ACHN (cell line): ENCODE data around the gene PELI2.

Source experiments
- DNase-seq: peaks from one replicate; pipeline ENCODE4 v3.0.0-alpha.2; 2015
- in situ Hi-C: cut with HindIII; loops from 2 replicates; pipeline ENCODE4 v1.10.0; 2017; ENCODE audit warnings: low sequenced_read_pairs, low pct_ligation_motif_present, low pct_unique_long_range_greater_than_20kb

The PELI2 gene

GRCh38 chr14:56115976-56116893 is 2.0 kb upstream of the PELI2 start:
- in situ Hi-C loops, result no loop called here
- no peak for DNase-seq

- in situ Hi-C loops, result no loop called here
- DNase-seq, result no peak
Observed at GRCh38 chr14:56118611-56119181, 485 bp downstream of the PELI2 start.

GRCh38 chr14:56119201-56119981 is 1.2 kb downstream of the PELI2 start:
- in situ Hi-C loops, result no loop called here
- DNase-seq, result no peak

GRCh38 chr14:56120091-56120691 is 2.0 kb downstream of the PELI2 start:
- in situ Hi-C loops, result no loop called here
- no peak for DNase-seq

- no peak for DNase-seq
- in situ Hi-C loops, result no loop called here
Observed at GRCh38 chr14:56121816-56122215, 3.6 kb downstream of the PELI2 start.

- in situ Hi-C loops, result no loop called here
Observed at GRCh38 chr14:56122301-56122700, 4.1 kb downstream of the PELI2 start.

GRCh38 chr14:56124327-56124726 is 6.1 kb downstream of the PELI2 start:
- in situ Hi-C loops, result no loop called here
- DNase-seq, result no peak

More at GRCh38 chr14:56122301-56122700, 4.1 kb downstream of the PELI2 start:
- DNase-seq, result no peak

- in situ Hi-C loops, result no loop called here
- no peak for DNase-seq
Observed at GRCh38 chr14:56125772-56126636, 7.8 kb downstream of the PELI2 start.

GRCh38 chr14:56126637-56126913 is 8.4 kb downstream of the PELI2 start:
- no peak for DNase-seq
- in situ Hi-C loops, result no loop called here

GRCh38 chr14:56127156-56127555 is 8.9 kb downstream of the PELI2 start:
- in situ Hi-C loops, result no loop called here
- DNase-seq, result no peak

- in situ Hi-C loops, result no loop called here
- DNase-seq, result no peak
Observed at GRCh38 chr14:56129092-56129491, 10.9 kb downstream of the PELI2 start.

GRCh38 chr14:56129933-56130332 is 11.7 kb downstream of the PELI2 start:
- in situ Hi-C loops, result no loop called here
- DNase-seq, result no peak

GRCh38 chr14:56131004-56131864 is 13.0 kb downstream of the PELI2 start:
- DNase-seq, result no peak
- in situ Hi-C loops, result no loop called here

- DNase-seq, result no peak
- in situ Hi-C loops, result no loop called here
Observed at GRCh38 chr14:56131865-56132833, 13.9 kb downstream of the PELI2 start.

- in situ Hi-C loops, result no loop called here
- no peak for DNase-seq
Observed at GRCh38 chr14:56133547-56133946, 15.3 kb downstream of the PELI2 start.

- DNase-seq, result no peak
Observed at GRCh38 chr14:56135001-56135400, 16.8 kb downstream of the PELI2 start.

More at GRCh38 chr14:56135001-56135400, 16.8 kb downstream of the PELI2 start:
- in situ Hi-C loops, result no loop called here
